WERI-Rb-1 (cell line): ENCODE data around the gene CLIC5.

Experiments used
- DNase-seq: peaks from one replicate; pipeline ENCODE4 v3.0.0-alpha.2; 2020
- H3K27ac ChIP-seq: fragments of 250-450 bp; sonication (Bioruptor Pico); 2 replicates; pipeline ENCODE4 v1.5.1; 2020; ENCODE audit warnings: mild to moderate bottlenecking, moderate library complexity
- H3K27me3 ChIP-seq: fragments of 250-450 bp; sonication (Bioruptor Pico); 2 replicates; pipeline ENCODE4 v1.5.1; 2021; ENCODE audit warnings: mild to moderate bottlenecking, low read depth, moderate library complexity; ENCODE audit not compliant: insufficient read depth, severe bottlenecking
- H3K36me3 ChIP-seq: fragments of 250-450 bp; sonication (Bioruptor Pico); 2 replicates; pipeline ENCODE4 v1.5.1; 2020; ENCODE audit warnings: mild to moderate bottlenecking, moderate library complexity
- H3K4me3 ChIP-seq: 2 replicates; pipeline ENCODE4 v1.5.1; 2011; ENCODE audit warnings: low read depth, mild to moderate bottlenecking, control low read depth, low read length
- H3K9me3 ChIP-seq: fragments of 250-450 bp; sonication (Bioruptor Pico); 2 replicates; pipeline ENCODE4 v1.5.1; 2021; ENCODE audit warnings: mild to moderate bottlenecking, moderate library complexity; ENCODE audit not compliant: severe bottlenecking
- CTCF ChIP-seq: IDR thresholded peaks from 2 replicates; pipeline ENCODE4 v1.5.1; 2011; ENCODE audit warnings: low read depth, mild to moderate bottlenecking, control low read depth, inconsistent platforms, low read length

Gene CLIC5

GRCh38 chr6:45967363-45967762 lies 48.3 kb downstream of the CLIC5 start:
- TF ChIP-seq CTCF: no peak
- H3K27ac ChIP-seq: no peak overlapping the region
- DNase-seq: no peak

GRCh38 chr6:45966797-45967196 lies 48.9 kb downstream of the CLIC5 start:
- no peak for DNase-seq
- no peaks in the 10 kb centered on the region for H3K36me3 ChIP-seq
- H3K9me3 ChIP-seq: no peaks in the 10 kb centered on the region
- no peak for TF ChIP-seq CTCF
- no peak overlapping the region for H3K27ac ChIP-seq
- no peak overlapping the region for H3K4me3 ChIP-seq
- no peaks in the 10 kb centered on the region for H3K27me3 ChIP-seq

More at GRCh38 chr6:45967363-45967762, 48.3 kb downstream of the CLIC5 start:
- Histone ChIP-seq H3K9me3 (no peaks in the 10 kb centered on the region), H3K4me3 (no peak overlapping the region), H3K27me3 (no peaks in the 10 kb centered on the region), H3K36me3 (no peaks in the 10 kb centered on the region)

GRCh38 chr6:45966340-45966739 lies 49.3 kb downstream of the CLIC5 start:
- Histone ChIP-seq H3K9me3 (no peaks in the 10 kb centered on the region), H3K36me3 (no peaks in the 10 kb centered on the region), H3K27me3 (no peaks in the 10 kb centered on the region), H3K27ac (no peak overlapping the region), H3K4me3 (no peak overlapping the region)
- no peak for TF ChIP-seq CTCF
- DNase-seq: no peak

GRCh38 chr6:45965792-45966191 lies 49.9 kb downstream of the CLIC5 start:
- no peaks in the 10 kb centered on the region for H3K36me3 ChIP-seq
- no peak for TF ChIP-seq CTCF
- DNase-seq: no peak
- no peaks in the 10 kb centered on the region for H3K9me3 ChIP-seq
- H3K27ac ChIP-seq: no peak overlapping the region
- H3K4me3 ChIP-seq: no peak overlapping the region
- H3K27me3 ChIP-seq: no peaks in the 10 kb centered on the region

- H3K4me3 ChIP-seq: no peak overlapping the region
- no peak for TF ChIP-seq CTCF
- no peaks in the 10 kb centered on the region for H3K27me3 ChIP-seq
- no peak overlapping the region for H3K27ac ChIP-seq
- H3K36me3 ChIP-seq: no peaks in the 10 kb centered on the region
- DNase-seq: no peak
- no peaks in the 10 kb centered on the region for H3K9me3 ChIP-seq
These were observed 50.7 kb downstream of the CLIC5 start for GRCh38 chr6:45965007-45965406.

- Histone ChIP-seq H3K27me3 (no peaks in the 10 kb centered on the region), H3K9me3 (no peaks in the 10 kb centered on the region), H3K27ac (no peak overlapping the region), H3K36me3 (no peaks in the 10 kb centered on the region), H3K4me3 (no peak overlapping the region)
- DNase-seq: no peak
- no peak for TF ChIP-seq CTCF
These were observed 51.4 kb downstream of the CLIC5 start for GRCh38 chr6:45964300-45964699.
